ENCODE results near the gene MBOAT7.

Gene MBOAT7

GRCh38 chr19:54206831-54207177, 17.4 kb upstream of the MBOAT7 start:
- ChIA-PET CTCF (no interaction called here), POLR2A (no interaction called here)
- DNase-seq (ENCODE audit: low read depth, low spot score): no peak
- TF ChIP-seq CTCF (IDR thresholded peaks at IDR 0.05; ENCODE audit: insufficient read depth, low read length, missing control alignments): no peak
- H3K4me3 ChIP-seq (ENCODE audit: low read depth, low read length): no peak overlapping the region

GRCh38 chr19:54206030-54206830, 16.9 kb upstream of the MBOAT7 start:
- ChIA-PET POLR2A (interaction anchor here (0.6 to 1.6 kb wide), 2 partner anchors 15 to 55 kb away, joined by 3 read pairs; partner anchors contain the start of gene TSEN34), CTCF (no interaction called here)
- no peak for TF ChIP-seq CTCF (IDR thresholded peaks at IDR 0.05; ENCODE audit: insufficient read depth, low read length, missing control alignments)
- no peak for DNase-seq (ENCODE audit: low read depth, low spot score)
- no peak overlapping the region for H3K4me3 ChIP-seq (ENCODE audit: low read depth, low read length)

DNA sequence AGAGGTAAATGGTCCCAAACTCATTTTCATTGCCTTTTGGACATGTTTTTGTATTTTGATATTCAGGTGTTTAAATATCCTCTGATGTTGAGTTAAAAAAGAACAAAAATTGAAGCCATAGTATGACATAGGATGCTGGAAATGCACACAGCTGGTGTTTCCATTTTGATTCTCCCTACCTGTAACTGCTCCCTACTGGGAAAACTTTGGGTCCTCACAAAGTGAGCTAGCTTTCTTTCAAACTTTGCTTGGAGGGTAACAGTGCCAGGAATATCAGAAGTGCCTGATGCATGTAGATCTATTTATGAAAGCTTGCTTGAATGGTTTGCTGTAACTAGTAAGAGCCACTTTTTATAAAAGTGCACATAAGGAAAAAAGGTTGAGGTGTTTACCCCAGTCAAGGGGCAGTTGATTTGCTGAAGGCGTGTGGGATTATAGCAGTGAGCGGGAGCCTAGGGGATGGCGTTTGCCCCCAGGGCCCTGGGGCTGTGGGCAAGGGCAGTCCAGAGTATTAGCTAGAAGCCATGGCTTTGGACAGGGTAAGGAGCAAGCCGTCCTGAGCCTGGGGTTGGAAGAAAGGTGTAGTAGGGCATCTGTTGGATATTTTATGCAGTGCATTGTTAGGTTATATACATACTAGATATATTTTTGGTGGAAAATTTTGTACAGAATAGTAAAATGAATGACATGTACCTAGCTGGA, 15.5 kb upstream of the MBOAT7 start:
- TF ChIP-seq CTCF (IDR thresholded peaks at IDR 0.05; ENCODE audit: insufficient read depth, low read length, missing control alignments): no peak
- CTCF ChIA-PET: interaction anchor here (0.8 to 1.4 kb wide), 3 partner anchors 15 to 45 kb away, joined by 3 to 4 read pairs (median 4); partner anchors contain the start of gene MBOAT7
- no peak overlapping the region for H3K4me3 ChIP-seq (ENCODE audit: low read depth, low read length)
- no peak for DNase-seq (ENCODE audit: low read depth, low spot score)
- POLR2A ChIA-PET: interaction anchor here (1.6 kb wide), 1 partner anchor 13 kb away, joined by 3 read pairs; the partner anchor contains the start of gene TSEN34

DNA sequence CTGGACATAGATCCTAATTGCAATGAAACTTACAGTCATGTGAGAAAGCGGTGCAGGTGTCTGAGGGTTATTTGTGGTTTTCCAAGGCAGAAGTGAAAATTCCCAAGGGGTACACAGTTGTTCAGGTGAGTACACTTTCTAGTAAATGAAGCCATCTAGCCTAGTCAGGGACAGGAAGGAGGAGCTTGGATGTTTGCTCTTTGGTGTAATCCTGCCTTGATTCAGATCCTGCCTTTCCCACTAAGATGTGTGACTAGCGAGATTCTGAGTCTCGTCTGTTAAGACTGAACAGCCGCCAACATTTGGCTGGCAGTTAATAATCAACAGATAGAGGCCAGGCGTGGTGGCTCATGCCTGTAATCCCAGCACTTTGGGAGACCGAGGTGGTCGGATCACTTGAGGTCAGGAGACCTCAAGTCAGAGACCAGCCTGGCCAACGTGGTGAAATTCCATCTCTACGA, 13.8 kb upstream of the MBOAT7 start:
- ChIA-PET POLR2A (interaction anchor here (5.5 kb wide), 1 partner anchor 13 kb away, joined by 108 read pairs; the partner anchor contains the start of genes MBOAT7 and TSEN34), CTCF (no interaction called here)
- no peak for TF ChIP-seq CTCF (IDR thresholded peaks at IDR 0.05; ENCODE audit: insufficient read depth, low read length, missing control alignments)
- no peak for DNase-seq (ENCODE audit: low read depth, low spot score)
- H3K4me3 ChIP-seq (ENCODE audit: low read depth, low read length): no peak overlapping the region; the same call in 1 of the 2 replicates

GRCh38 chr19:54201980-54202379, 12.6 kb upstream of the MBOAT7 start:
- DNase-seq (ENCODE audit: low read depth, low spot score): no peak
- peak overlapping the region; percentile 91 for H3K4me3 ChIP-seq (ENCODE audit: low read depth, low read length)
- ChIA-PET CTCF (interaction anchor here (0.6 to 1.0 kb wide), 3 partner anchors 8 to 64 kb away, joined by 3 read pairs; no protein-coding TSS in a partner anchor), POLR2A (interaction anchor here (2.3 to 5.5 kb wide), 2 partner anchors 9 to 11 kb away, joined by 23 to 108 read pairs; partner anchors contain the start of genes MBOAT7 and TSEN34)
- TF ChIP-seq CTCF (IDR thresholded peaks at IDR 0.05; ENCODE audit: insufficient read depth, low read length, missing control alignments): no peak
